CD4-positive, alpha-beta T cell treated with Interleukin-17A for 4 hours (primary cell): Measurements from ENCODE around the gene ANO2.
"Not testable (repeated sequence)": the region's sequence is repeated elsewhere in the genome, so short reads cannot be mapped to it uniquely, and the experiment has no call there.

Experiments used
- DNase-seq: peaks from one replicate; pipeline ENCODE4 v3.0.0-alpha.2; 2020; ENCODE audit warnings: mixed read lengths

ANO2 gene

GRCh38 chr12:5571115-5571514 lies 373.9 kb downstream of the ANO2 start:
- no peak for DNase-seq

GRCh38 chr12:5570416-5570815 lies 374.6 kb downstream of the ANO2 start:
- no peak for DNase-seq

DNA sequence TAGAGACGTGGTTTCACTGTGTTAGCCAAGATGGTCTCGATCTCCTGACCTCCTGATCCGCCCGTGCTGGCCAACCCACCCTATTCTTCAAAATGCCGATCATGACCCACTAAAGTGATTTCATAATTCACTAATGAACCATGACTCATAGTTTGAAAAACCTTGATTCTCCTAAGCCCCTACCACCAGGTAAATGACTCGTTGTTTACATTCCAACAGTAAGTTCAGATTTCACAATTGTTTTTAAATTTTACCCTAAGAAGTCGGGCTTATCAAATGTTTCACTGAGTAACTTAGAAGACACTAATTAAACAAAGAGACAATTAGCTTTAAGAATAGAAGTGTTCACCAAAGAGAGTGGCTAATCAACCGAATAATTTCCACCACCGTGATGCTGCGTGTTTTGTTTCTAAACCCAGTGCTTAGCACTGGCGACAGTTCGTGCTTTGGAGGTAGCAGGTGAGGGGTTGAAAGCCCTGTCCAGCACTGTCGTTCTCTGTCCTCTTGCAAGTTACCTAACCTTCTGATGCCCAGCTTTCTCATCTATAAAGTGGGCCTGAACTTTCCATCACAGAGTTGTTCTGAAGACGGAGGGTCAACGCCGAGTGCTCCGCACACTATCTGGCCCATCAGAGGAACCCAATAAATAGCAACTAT lies 376.6 kb downstream of the ANO2 start:
- no peak for DNase-seq

DNA sequence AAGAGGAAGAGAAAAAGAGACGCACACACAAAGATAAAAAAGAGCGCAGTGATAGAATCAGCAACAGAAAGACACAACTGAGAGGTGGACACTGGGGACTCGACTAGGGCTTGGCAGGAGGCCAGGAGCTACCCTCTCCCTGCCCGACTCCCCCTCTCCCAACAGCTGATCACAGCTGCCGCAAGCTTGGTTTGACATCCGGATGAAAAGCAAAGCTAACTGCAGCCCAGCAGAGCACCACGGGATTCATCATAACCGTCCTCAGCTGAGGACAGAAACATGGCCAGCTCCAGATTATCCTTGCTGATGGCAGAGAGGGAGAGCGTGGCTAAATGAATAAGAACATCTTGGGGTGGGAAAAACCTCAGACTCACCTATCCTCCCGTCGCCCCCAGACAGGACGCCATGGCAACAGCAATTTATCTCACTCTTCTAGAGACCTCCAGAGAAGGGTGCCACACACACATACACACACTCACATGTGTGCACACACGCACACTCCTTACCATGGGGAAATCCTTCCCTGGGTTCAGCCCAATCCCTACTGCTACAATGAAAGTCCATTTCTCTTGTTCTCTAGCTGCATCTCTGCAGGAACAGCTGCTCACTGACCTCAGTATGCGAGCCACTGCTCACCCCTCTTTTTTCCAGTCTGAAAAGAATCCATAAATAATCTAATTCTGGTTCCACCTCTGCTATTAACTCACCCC lies 377.9 kb downstream of the ANO2 start:
- DNase-seq: no peak

- DNase-seq: no peak
Measured at GRCh38 chr12:5565933-5566599, 379.0 kb downstream of the ANO2 start.

DNA sequence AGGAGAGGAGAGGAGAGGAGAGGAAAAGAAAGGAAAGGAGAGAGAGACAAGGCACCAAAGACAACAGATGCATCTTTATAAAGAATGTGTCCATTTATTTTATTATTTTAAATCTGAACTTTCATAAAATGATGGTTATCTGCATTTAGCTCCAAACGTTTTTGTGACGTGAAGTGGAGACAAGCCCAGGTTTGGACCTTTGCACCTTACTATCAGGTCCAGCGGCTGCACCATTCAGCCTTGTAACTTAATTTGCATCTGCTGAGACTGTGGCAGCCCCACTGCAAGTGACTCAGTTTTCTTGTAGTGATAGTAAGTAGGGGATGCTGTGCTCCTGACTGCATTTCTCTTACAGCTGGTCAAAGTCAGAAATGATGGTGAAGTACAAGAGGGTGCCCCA lies 382.5 kb downstream of the ANO2 start:
- no peak for DNase-seq

GRCh38 chr12:5561846-5562245 lies 383.2 kb downstream of the ANO2 start:
- DNase-seq: no peak

DNA sequence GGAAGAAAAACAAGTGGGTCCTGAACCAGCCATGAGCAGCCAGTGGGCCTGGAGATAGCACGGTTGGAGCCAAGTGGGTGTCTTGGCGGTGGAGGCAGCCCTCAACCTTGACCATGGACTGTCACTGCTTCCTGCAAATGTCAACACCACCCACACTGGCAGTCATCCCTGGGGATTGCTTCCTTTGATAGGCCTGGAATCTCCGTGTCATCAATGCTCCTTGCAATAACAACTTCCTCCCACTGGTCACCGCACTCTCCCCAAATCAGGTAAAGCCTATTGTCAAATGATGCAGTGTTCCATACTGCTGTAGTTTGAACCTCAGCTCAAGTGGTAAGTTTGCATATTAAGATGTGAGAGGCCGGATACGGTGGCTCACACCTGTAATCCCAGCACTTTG lies 384.0 kb downstream of the ANO2 start:
- DNase-seq: no peak

DNA sequence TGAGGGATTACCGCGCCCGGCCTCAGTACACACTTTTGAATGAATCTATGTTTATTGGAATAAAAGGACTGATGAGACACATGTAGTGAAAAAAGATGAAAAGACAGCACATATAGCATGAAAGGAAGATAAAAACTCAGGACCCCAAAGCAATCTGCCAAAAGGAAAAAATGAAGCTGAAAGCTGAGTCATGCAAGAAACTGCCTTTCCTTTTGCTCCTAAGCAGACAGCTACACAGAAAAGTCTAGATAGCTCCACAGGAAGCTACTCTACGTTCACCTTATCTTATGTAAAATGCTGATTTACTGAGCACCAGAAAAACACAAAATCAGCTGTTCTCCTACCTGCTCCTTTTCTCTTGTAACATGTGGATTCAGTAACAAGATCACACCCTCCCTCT lies 384.8 kb downstream of the ANO2 start:
- DNase-seq: no peak

- DNase-seq: no peak
Measured at GRCh38 chr12:5557906-5558305, 387.2 kb downstream of the ANO2 start.

- no peak for DNase-seq
Measured at GRCh38 chr12:5556946-5557673, 387.9 kb downstream of the ANO2 start.

DNA sequence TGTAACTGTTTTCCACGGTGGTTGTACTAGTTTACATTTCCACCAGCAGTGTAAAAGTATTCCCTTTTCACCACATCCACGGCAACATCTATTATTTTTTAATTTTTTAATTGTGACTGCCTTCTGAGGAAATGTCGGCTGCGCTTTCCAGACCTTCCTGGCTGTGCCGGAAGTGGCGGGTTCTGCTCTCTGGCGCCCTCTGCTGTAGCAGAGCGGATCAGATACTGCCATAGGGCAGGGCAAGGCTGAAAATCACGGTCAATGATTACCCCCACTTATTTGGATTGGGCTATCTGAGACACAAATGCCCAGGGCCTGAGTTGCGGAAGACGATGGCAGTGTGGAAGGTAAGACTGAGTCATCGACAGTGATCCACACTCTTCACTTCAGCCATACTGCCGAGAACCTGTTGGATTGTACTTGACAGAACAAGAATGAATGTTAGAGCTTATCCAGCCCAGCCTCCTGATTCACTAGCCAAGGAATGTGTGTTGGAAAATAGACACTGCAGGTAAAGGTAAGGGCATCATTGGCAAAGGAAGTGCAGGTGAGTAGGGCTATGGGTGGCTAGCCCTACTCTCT lies 388.9 kb downstream of the ANO2 start:
- no peak for DNase-seq

DNA sequence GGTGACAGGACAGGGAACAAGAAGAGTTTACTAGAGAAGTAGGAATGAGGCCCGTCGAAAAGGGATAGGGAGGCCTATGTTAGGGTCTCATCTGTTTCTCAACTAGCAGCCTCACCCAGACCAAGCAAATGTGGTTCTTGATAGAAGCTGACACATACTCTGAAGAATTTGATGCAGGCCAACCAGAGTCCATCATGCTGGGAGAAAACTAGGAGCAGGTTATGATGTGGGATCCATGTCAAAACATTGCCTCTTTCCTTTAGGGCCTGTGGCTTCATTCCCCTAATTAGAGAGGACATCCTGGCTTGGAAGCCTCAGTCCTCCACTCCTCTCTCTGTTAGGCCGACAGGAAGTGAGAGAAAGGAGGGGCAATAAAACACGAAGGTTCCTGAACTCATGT lies 390.3 kb downstream of the ANO2 start:
- DNase-seq: no peak

DNA sequence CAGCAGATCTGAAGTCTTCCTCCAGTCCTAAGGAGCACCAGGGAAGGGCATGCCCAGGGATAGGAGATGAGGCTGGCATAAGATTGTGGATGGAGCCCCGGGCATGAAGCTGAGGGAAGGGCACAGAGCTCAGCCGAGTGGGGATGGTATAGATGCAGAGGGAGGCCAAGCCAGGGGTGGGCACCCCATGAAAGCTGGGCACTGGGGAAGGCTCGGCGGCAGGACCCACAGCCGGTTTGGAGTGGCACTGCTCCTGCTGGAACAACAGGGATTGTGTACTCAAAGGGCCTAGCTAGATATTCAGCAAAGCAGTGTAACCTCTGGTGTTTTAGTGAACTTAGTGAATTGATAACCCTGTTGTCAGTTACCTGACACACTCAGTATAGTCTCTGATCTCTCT lies 396.0 kb downstream of the ANO2 start:
- no peak for DNase-seq

DNA sequence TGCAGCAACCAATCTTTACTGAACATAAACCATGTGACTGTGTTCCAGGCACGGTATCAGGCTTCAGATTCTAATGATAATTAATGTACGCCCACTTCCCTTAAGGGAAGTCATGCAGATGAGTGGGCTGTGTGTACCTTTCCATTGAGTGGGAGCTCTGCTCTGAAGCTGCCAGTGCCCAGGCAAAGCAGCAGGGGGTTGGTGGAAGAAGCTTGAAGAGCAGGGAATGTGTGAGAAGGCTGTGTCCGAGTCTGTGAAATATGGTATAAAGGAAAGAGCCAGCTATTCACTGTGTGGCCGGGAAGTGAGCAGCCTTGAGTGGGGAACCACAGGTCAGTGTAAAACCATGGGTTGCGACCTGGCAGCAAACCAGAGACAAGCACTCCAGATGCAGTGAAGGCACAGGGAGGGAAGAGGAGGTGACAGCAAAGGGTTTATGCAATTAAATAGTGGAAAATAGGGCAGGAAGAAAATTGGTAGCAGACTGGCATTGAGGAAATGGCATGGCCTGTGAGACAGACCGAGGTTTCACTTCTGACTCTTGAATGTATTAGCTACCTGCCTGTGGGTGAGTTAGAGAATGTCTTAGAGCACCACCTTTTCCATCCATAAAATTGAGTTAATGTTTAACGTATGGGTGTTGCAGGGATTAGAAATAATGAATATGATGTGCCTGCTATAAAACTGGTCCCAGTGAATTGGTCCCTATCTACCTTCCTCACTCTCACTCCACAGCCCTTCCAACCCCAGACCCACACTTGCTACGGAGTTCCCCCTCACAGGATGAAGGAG lies 396.7 kb downstream of the ANO2 start:
- DNase-seq: no peak

DNA sequence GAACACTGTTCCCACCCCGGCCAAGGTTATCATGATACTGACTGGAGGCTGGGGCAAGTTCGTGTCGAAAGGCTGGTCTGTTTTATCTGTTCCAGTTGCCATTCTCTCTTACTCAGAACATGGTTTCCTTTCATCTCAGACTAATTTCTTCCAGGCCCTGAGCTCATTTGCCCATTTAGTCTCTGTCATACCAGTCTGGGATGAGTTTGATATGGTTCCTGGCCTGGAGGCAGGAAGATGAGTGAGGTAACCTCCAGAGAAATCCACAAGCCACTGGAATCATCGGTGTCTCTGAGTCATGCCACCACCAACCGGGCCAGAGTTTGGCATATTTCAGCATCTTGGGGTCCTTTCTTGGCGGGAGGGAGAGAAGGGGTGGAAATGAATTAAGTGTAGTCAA lies 398.4 kb downstream of the ANO2 start:
- no peak for DNase-seq

- DNase-seq: no peak
Measured at GRCh38 chr12:5537771-5538170, 407.3 kb downstream of the ANO2 start.

- DNase-seq: not testable (repeated sequence)
Measured at GRCh38 chr12:5537026-5537615, 407.9 kb downstream of the ANO2 start.

DNA sequence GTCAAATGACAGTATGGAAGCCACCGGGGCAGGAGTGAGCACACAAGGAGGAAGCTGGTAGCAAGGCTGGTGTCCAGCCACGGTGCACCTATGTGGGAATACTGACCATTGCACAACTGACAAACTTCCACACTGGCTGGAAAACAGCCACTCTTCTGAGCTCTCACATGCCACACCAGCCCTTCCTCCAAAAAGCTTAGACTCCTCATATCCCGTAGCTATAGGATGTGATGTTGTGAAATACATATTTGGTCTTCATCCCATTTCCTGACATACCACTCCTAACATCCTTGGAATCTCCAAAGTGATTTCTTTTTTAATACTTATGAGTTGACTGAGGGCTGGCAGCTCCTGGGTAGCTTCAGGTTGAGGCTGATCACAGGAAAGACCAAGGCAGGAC lies 409.5 kb downstream of the ANO2 start:
- no peak for DNase-seq

DNA sequence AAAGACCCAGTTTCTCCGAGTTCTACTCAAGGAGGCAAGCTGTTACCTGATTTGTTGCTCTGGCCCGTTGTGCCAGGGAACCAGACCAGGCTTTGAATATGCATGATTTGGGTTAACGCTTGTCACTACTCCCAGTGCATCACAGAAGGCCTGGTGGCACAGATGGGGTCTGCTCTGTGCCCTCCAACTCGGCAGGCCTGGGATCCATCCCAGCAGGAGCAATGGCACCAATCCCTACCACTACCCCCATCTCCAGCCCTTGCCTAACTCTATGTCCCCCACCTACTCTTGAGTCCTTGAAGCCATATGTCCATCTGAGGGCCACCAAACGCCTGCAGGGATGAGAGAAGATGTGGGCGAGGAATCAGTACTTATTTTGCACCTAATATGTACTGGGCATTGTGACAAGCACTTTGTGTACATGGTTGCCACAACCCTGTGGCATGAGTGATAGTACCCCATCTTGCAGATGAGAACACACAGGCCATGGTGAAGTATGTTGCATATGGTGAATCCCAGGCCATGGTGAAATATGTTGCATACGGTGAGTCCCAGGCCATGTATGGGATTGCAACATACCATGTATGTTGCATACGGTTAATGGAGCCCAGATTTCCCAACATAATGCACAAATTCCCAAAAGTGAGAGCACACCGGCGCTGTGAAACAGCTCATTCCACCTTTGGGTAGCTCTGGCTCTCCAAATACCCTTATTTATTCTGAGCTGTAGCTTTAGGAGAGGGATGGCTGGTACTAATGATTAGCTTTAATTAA lies 410.4 kb downstream of the ANO2 start:
- no peak for DNase-seq

DNA sequence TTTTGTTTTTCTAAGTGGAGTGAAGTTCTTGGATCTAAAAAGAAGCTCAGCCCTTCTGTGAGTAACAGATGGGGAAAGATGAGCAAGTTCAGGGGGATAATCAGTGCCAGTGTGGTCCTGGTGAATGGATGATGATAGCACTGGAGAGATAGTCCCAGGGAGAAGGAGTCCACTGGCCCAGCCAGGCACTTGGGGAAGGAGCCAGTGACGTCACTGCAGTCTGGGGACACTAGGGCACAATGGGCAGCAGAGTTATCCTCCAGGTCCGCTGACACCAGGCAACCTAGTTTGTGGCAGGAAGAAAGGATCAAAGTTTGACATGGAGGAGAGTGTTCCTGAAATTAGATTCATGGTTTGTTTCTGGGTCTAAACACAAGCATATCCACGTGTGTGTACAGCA lies 411.7 kb downstream of the ANO2 start:
- no peak for DNase-seq
